ENCODE results near the gene CEP83. TPM values are rescaled to one million over a fixed set of nuclear protein-coding genes. Genes with fewer than 3 reads are reported as not detected.

The CEP83 gene
- total RNA-seq, 1 donor from 2014 or later, result 13.4 TPM

- TF ChIP-seq CTCF (IDR thresholded peaks at IDR 0.05; ENCODE audit: partially characterized antibody, unreplicated experiment), result no peak
- H3K36me3 Mint-ChIP-seq (ENCODE audit: unreplicated experiment), result peaks cover 4% of the 10 kb centered on the region
- H3K9me3 Mint-ChIP-seq (ENCODE audit: unreplicated experiment), result no peaks in the 10 kb centered on the region
- DNase-seq, result no peak
- H3K4me1 Mint-ChIP-seq (ENCODE audit: low read depth, unreplicated experiment), result no peaks in the 10 kb centered on the region
- no peak overlapping the region for H3K4me3 Mint-ChIP-seq (ENCODE audit: unreplicated experiment)
- no peak overlapping the region for H3K27ac Mint-ChIP-seq (ENCODE audit: unreplicated experiment)
- H3K27me3 Mint-ChIP-seq (ENCODE audit: unreplicated experiment), result peaks cover 2% of the 10 kb centered on the region
Measured at GRCh38 chr12:94289461-94290312, 170.0 kb downstream of the CEP83 start.

- H3K4me3 Mint-ChIP-seq (ENCODE audit: unreplicated experiment), result no peak overlapping the region
- H3K27me3 Mint-ChIP-seq (ENCODE audit: unreplicated experiment), result peaks cover 2% of the 10 kb centered on the region
- no peak for TF ChIP-seq CTCF (IDR thresholded peaks at IDR 0.05; ENCODE audit: partially characterized antibody, unreplicated experiment)
- DNase-seq, result no peak
- H3K4me1 Mint-ChIP-seq (ENCODE audit: low read depth, unreplicated experiment), result no peaks in the 10 kb centered on the region
- no peak overlapping the region for H3K27ac Mint-ChIP-seq (ENCODE audit: unreplicated experiment)
- no peaks in the 10 kb centered on the region for H3K9me3 Mint-ChIP-seq (ENCODE audit: unreplicated experiment)
- H3K36me3 Mint-ChIP-seq (ENCODE audit: unreplicated experiment), result peaks cover 4% of the 10 kb centered on the region
Measured at GRCh38 chr12:94287245-94287628, 172.4 kb downstream of the CEP83 start.

GRCh38 chr12:94286583-94287244 is 173.0 kb downstream of the CEP83 start:
- Mint-ChIP-seq H3K4me3 (ENCODE audit: unreplicated experiment) (no peak overlapping the region), H3K4me1 (ENCODE audit: low read depth, unreplicated experiment) (no peaks in the 10 kb centered on the region), H3K9me3 (ENCODE audit: unreplicated experiment) (no peaks in the 10 kb centered on the region), H3K27me3 (ENCODE audit: unreplicated experiment) (peaks cover 2% of the 10 kb centered on the region), H3K27ac (ENCODE audit: unreplicated experiment) (no peak overlapping the region), H3K36me3 (ENCODE audit: unreplicated experiment) (peaks cover 4% of the 10 kb centered on the region)
- no peak for DNase-seq
- no peak for TF ChIP-seq CTCF (IDR thresholded peaks at IDR 0.05; ENCODE audit: partially characterized antibody, unreplicated experiment)

GRCh38 chr12:94285943-94286582 is 173.6 kb downstream of the CEP83 start:
- TF ChIP-seq CTCF (IDR thresholded peaks at IDR 0.05; ENCODE audit: partially characterized antibody, unreplicated experiment), result no peak
- peaks cover 2% of the 10 kb centered on the region for H3K27me3 Mint-ChIP-seq (ENCODE audit: unreplicated experiment)
- no peak overlapping the region for H3K4me3 Mint-ChIP-seq (ENCODE audit: unreplicated experiment)
- H3K9me3 Mint-ChIP-seq (ENCODE audit: unreplicated experiment), result no peaks in the 10 kb centered on the region
- H3K36me3 Mint-ChIP-seq (ENCODE audit: unreplicated experiment), result peaks cover 4% of the 10 kb centered on the region
- H3K4me1 Mint-ChIP-seq (ENCODE audit: low read depth, unreplicated experiment), result no peaks in the 10 kb centered on the region
- no peak overlapping the region for H3K27ac Mint-ChIP-seq (ENCODE audit: unreplicated experiment)
- no peak for DNase-seq
